HEK293T (cell line): ENCODE results near the gene TMEM187.

ENCODE experiments used
- BHLHE40 ChIP-seq: fragments of 450-650 bp; IDR thresholded peaks from 2 replicates; pipeline ENCODE4 v1.6.1; 2016; ENCODE audit warnings: mild to moderate bottlenecking, moderate library complexity, borderline replicate concordance
- CTBP1 ChIP-seq: fragments of 450-650 bp; IDR thresholded peaks from 2 replicates; pipeline ENCODE4 v1.6.1; 2016; ENCODE audit warnings: borderline replicate concordance
- FOXA1 ChIP-seq: fragments of 450-650 bp; IDR thresholded peaks from 2 replicates; pipeline ENCODE4 v1.6.1; 2016; ENCODE audit warnings: mild to moderate bottlenecking
- FOXK2 ChIP-seq: fragments of 450-650 bp; IDR thresholded peaks from 2 replicates; pipeline ENCODE4 v1.6.1; 2016; ENCODE audit warnings: mild to moderate bottlenecking
- FOXM1 ChIP-seq: fragments of 450-650 bp; IDR thresholded peaks from 2 replicates; pipeline ENCODE4 v1.6.1; 2017; ENCODE audit warnings: mild to moderate bottlenecking, borderline replicate concordance
- HDGF ChIP-seq: fragments of 450-650 bp; IDR thresholded peaks from 2 replicates; pipeline ENCODE4 v1.6.1; 2017; ENCODE audit warnings: antibody characterized with exemption, borderline replicate concordance
- L3MBTL2 ChIP-seq: fragments of 450-650 bp; conservative IDR thresholded peaks from 2 replicates; pipeline ENCODE4 v1.6.1; 2016; ENCODE audit warnings: mild to moderate bottlenecking
- NFRKB ChIP-seq: fragments of 450-650 bp; IDR thresholded peaks from 2 replicates; pipeline ENCODE4 v1.6.1; 2016; ENCODE audit warnings: mild to moderate bottlenecking, moderate library complexity
- SP1 ChIP-seq: fragments of 450-650 bp; IDR thresholded peaks from 2 replicates; pipeline ENCODE4 v1.6.1; 2017

DNA sequence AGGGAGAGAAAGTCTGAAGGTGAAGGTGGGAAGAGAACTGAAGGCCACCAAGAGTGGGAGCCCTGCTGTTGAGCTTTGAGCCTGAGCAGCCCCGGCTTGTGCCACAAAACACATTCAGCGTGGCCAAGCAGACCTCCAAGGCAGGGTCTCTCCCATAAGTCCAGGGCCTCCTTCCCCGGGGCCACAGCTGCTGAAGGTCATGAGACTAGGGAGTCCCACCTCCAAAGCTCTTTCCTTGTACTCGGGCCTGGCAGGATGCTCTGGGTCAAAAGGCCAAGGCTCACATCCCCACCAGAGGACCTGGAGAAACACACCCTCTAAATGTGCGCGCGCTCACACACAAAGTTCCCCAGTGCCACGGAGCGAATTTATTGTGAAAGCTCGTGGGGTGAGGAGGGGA lies 43.0 kb upstream of the TMEM187 start:
- TF ChIP-seq NFRKB (no peak), BHLHE40 (no peak), HDGF (no peak), L3MBTL2 (no peak), FOXA1 (no peak), FOXM1 (no peak), CTBP1 (no peak), FOXK2 (no peak), SP1 (no peak)
